KG1 (cell line): Measurements from ENCODE around the gene PTPRA.
"Not testable (repeated sequence)": the region's sequence is repeated elsewhere in the genome, so short reads cannot be mapped to it uniquely, and the experiment has no call there.

Experiments
- DNase-seq: peaks from one replicate; lab custom pipeline; 2025; lab: John Stamatoyannopoulos, UW

Gene PTPRA

DNA sequence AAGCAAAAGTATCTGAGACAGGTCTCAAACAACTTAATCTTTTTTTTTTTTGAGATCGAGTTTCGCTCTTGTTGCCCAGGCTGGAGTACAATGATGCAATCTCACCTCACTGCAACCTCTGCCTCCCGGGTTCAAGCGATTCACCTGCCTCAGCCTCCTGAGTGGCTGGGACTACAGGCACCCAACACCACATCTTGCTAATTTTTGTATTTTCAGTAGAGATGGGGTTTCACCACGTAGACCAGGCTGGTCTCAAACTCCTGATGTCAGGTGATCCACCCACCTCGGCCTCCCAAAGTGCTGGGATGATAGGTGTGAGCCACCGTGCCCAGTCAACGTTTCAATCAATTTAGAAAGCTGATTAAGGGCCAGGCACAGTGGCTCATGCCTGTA lies 200.0 kb downstream of the PTPRA start:
- not testable (repeated sequence) for DNase-seq

DNA sequence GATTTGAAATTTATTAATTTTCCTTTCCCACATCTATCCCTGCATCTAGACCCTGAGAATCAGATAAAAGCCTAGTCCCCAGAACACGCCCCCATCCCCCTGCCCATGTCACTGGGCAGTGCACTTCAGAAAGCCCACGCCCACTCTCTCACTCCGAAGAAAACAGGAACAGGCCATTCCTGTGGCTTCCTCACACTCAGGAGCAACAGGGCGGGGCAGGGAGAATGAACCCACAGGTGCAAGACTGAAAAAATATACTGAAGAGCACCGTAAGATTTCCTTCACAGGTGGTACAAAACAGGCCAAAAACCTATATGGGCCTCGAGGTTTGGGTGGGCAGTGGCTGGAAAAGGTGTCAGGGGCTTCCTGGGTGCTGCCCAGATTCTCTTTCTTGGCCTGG lies 201.5 kb downstream of the PTPRA start:
- DNase-seq: no peak

DNA sequence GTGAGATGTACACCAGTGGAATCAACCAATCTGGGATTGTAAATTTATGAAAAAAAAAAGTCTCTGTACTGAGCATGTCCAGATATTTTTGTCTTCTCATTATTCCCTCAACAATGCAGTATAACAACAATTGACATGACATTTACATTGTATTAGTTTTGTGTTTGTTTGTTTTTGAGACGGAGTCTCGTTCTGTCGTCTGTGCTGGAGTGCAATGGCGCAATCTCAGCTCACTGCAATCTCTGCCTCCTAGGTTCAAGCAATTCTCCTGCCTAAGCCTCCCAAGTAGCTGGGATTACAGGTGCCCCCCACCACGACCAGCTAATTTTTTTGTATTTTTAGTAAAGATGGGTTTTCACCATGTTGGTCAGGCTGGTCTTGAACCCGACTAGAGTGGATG lies 202.0 kb downstream of the PTPRA start:
- DNase-seq: not testable (repeated sequence)

DNA sequence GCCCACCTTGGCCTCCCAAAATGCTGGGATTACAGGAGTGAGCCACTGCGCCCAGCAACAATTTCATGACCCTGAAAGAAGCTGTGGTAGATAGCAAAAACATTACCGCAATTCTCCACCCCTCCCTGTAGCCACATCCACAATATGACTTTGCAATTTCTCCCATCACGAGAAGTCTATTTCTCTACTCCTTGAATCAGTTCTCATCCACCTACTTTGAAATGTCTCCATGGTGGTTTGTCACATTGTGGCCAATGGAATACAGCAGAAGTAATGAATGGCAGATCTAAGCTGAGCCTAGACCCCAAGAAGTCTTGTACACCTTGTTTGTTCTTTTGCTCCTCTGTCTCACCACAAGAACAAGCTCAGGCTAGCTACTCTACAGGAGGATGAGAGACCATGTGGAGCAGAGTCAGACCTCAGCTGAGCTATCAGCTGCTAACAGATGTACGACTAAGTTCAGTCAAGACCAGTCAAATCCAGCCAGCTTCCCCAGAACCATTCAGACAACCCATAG lies 204.4 kb downstream of the PTPRA start:
- DNase-seq: no peak

DNA sequence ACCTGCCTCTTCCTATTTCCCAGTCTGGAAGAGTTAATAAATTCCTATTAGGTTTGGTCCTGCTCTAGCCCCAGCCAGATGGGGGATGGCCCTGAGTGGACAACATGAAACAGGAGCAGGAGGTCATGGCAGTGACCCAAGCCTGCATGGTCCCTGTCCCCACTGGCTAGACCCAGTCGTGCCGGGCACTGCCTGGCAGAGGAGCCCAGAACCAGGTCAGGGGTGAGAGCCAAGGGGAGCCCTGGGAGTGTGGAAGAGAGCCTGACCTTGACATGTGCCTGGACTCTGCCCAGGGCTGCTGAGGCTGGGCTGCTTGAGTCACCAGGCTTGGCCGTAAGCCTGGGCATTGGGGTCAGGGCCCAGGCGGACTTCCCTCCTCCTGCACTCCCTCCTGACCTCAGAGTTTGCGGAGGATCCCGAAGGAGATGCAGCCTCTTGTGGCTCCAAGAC lies 207.7 kb downstream of the PTPRA start:
- DNase-seq: no peak

DNA sequence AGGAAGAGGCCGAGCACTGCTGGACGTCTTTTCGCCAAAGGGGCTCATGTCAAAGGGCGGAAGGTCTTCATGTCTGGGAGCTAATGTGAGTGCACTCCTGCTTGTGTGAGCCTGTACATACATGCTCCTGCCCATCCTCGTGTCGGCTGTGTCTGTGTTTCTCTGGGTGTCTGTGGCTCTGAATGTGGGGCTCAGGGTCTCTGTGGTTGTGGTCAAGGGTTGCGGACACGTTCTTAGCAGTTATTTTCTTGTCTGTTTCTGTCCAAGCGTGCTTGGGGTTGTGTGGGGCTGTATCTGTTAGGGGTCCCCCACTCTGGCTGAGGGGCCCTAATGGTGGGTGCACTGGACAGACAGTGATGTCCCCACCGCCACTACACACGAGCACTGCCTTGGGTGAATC lies 208.4 kb downstream of the PTPRA start:
- no peak for DNase-seq

DNA sequence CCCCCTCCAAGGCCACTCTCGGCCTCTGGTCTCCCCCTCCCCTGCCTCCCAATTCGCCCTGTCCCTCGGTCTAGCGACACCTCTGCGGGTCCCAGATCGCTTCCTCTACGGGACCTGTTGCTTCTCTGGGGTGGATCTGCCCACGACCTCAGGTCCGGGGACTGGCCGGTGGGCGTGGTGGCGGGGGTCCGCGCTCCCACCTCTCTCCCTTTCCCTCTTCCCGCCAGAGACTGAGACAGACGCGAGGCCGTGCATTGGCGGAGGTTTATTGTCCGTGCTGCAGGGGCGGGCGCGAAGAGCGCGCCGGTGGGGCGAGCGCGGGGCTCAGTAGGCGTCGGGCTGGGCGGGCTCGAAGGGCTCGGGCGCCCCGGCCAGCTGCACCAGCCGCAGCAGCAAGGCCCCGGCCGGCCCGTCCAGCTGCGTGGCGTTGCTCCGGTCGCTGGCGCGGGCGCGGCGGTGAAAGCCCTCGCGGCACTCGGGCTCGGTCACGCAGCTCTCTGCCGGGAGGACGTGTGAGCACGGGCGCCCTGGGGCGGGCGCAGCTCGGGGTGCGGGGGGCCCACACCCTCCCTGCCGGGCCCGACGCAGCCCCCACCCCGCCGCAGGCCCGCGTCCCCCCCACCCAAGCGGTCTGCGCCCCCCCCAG lies 209.1 kb downstream of the PTPRA start:
- DNase-seq: no peak

DNA sequence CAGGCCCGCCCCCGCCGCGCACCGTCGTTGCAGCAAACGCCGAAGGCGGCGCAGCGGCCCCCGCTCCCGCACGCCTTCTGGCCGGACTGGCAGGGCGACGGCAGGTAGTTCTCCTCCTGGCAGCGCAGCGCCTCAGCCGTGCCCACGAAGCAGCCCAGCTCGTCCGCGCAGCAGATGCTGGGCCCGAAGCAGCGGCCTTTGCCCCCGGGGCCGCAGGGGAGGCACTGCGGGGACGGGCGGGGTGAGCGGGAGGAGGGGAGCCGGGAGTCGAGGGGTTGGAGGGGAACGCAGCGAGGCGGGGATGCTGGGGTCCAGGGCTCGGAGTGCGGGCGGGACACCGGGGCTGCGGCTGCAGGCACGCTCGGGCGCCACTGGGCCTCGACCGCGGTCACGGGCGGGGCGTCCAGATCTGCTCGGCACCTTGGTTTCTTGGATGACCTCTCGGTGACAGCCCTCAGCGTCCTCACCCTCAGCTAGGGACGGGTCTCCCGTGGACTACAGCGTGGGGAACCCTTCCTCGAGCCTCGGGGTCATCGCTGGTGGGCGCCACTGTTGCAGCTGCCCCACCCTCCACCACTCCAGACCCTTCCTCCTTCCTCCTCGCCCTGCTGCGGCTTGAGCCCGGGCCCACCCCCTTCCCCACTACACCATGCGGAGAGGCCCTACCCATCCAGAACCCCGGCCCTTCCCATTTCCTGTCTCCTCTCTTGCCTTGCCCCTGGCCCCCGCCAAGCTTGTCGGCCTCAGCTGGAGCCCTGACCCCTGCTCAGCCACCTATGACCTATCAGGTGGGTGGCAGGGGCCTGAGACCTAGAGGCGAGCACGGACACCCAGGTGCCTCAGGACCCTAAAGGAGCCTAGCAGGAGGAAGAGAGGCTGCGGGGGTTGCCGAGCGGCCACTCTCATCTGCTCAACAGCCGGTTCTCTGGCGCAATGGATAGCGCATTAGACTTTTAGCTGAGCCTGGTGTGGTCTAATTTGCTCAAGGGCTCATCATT lies 210.0 kb downstream of the PTPRA start:
- no peak for DNase-seq

DNA sequence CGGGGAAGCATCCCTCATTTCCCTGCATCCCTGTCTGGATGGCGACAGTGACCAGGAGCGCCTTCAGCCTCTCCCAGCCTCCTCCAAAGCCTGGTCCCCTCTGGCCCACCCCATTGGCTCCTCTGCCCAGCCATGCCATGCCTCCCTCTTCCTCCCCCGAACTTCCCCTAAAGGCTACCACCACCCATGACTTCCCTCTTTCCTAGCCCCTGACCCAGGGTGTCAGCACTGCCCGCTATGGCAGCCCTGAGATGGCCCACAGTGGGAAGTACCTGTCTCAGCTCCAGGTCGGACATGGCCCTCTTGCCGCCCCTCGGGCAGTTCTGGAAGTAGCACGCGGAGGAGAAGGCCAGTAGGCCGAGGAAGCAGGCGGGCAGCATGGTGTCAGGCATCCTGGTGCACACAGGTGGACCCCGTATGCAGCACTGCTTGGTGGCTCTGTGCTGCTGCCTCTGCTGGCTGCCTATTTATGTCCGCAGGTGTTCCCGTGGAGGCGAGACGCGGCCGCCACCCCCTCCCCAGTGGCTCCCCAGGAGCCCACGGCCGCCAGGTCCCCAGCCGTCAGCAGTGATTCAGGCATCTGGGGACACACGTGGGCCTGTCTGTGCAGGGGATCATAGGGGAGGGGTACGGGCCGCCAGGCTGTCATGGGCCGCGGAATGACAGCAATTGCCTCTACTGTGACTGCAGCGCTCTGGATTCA lies 211.2 kb downstream of the PTPRA start, which contains the start of gene AVP:
AVP (minus strand) TSS at position 442 of the 703 bp plus-strand sequence; CDS start at position 392, 50 bp downstream.
- DNase-seq: no peak

DNA sequence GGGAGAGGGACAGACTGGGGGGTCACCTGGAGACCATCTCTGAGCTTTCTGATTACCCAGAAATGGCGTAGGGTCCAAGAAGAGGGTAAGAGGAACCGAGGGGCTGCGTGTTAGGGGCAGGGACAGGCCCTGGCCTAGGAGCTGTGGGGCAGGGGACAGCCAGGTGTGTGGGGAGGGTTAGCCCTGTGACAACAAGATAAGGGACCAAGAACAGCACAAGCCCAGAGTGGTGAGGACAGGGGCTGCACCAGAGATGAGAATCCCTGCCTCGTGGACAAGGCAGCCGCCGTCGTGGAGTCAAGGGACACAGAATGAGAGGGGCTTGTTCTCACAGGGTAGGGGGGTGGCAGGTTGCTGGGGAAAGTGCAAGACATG lies 211.7 kb downstream of the PTPRA start:
- DNase-seq: no peak

DNA sequence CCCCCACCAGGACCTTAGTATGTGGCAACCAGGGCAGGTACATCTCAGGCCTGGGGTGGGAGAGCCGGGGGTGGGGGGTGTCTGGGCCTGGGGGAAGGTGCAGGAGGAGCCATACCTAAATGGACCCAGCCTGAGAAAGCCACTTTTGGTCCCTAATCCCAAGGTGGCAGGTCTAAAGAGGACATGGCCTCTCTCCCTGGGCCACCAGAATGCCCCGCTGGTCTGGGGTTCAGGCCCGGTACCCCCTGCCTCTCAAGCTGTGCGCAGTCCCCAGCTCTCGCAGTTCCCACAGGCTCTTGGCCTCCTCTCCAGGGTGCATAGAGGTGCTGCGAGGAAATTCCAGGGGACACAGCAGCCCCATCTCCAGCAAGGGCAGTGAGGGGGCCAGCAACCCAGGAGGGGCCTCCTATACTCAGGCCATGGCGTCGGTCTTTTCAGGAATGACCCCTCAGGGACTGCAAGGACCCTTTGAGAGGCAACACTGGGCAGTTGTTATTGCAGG lies 212.3 kb downstream of the PTPRA start:
- DNase-seq: no peak

DNA sequence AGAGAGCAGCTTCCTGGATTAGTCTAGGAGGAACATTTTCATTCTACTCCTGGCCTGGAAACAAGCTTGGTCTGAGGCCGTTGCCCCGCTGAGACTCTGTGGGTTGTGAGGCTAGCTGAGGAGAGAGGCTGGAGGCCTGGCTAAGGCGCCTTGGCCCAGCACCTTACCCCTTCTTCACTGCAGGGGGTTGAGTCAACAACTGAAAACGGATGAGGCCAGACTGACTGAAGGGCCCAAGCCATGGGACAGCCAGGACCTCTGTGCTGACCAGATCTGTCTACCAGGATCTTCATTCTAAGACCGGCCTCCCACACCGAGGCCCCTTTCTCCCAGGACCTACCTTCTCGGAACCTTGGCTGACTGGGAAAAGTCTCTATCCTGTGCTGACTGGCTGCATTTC lies 214.8 kb downstream of the PTPRA start:
- DNase-seq: no peak
